Measurements from ENCODE around the gene POLN.

DNA sequence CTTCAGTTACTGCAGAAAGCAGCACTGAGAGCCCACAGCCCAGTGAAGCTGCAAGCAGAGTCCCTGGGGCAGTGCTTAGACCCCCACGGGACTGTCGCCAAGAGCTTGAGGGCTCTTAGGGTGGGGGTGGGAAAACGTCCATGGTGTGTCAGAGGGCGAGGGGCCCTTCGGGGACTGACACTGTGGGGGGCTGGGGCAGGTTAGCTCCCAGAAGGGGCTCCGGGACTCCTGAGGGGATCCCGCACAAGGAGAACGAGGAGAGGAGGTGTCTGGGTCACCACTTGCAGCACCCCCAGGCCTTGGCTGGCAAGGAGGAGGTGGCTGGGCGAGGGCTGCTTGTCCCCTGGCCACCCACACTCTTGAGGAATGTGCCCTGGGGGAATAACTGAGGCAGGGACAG, 162.0 kb downstream of the POLN start:
- TF ChIP-seq, protein P1, sequence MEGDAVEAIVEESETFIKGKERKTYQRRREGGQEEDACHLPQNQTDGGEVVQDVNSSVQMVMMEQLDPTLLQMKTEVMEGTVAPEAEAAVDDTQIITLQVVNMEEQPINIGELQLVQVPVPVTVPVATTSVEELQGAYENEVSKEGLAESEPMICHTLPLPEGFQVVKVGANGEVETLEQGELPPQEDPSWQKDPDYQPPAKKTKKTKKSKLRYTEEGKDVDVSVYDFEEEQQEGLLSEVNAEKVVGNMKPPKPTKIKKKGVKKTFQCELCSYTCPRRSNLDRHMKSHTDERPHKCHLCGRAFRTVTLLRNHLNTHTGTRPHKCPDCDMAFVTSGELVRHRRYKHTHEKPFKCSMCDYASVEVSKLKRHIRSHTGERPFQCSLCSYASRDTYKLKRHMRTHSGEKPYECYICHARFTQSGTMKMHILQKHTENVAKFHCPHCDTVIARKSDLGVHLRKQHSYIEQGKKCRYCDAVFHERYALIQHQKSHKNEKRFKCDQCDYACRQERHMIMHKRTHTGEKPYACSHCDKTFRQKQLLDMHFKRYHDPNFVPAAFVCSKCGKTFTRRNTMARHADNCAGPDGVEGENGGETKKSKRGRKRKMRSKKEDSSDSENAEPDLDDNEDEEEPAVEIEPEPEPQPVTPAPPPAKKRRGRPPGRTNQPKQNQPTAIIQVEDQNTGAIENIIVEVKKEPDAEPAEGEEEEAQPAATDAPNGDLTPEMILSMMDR (IDR thresholded peaks at IDR 0.05): no peak
- TF ChIP-seq EP300 (IDR thresholded peaks at IDR 0.05): no peak

Data from tibial nerve (tissue), 4 donors.